ENCODE data around the gene KLF13. TPM values are rescaled to one million over a fixed set of nuclear protein-coding genes. Genes with fewer than 3 reads are reported as not detected.
A peak's percentile ranks its signal among the peaks of the same experiment; 100 is the strongest.

Gene KLF13
- total RNA-seq, 2 donors from 2014 or later: 25.7 to 38.4 TPM

DNA sequence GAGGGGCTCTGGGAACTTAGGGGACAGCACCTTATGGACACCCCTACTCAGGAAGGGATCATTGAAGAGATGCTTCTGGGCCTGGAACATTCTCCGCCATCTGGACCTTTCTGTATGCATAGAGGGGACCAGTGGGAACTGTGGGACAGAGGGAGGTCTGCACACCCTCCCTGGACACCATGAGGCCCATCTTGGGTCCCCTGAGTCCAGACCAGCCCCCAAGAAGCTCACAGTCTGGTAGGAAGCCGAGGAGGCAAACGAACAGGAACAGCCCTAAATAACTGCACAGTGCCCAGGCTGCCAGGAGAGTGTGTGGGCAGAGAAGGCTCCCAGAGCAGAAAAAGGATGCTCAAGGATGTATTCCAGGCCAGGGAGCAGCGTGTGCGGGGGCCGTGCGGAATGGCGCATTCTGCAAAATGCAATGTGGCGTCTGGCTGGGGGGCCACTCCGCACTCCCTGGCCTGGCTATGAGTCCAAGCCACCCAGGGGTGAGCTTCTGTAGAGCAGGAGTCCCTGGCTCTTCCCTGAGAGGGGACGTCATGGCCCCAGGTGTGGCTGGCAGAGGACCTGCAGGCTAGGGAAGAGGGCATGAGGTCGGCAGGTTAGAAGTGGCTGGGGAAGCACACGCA is 24.5 kb upstream of the KLF13 start:
- no peak for ATAC-seq
- H3K4me3 ChIP-seq: no peak overlapping the region
- TF ChIP-seq POLR2A (IDR thresholded peaks at IDR 0.05): no peak
- TF ChIP-seq, protein P1, sequence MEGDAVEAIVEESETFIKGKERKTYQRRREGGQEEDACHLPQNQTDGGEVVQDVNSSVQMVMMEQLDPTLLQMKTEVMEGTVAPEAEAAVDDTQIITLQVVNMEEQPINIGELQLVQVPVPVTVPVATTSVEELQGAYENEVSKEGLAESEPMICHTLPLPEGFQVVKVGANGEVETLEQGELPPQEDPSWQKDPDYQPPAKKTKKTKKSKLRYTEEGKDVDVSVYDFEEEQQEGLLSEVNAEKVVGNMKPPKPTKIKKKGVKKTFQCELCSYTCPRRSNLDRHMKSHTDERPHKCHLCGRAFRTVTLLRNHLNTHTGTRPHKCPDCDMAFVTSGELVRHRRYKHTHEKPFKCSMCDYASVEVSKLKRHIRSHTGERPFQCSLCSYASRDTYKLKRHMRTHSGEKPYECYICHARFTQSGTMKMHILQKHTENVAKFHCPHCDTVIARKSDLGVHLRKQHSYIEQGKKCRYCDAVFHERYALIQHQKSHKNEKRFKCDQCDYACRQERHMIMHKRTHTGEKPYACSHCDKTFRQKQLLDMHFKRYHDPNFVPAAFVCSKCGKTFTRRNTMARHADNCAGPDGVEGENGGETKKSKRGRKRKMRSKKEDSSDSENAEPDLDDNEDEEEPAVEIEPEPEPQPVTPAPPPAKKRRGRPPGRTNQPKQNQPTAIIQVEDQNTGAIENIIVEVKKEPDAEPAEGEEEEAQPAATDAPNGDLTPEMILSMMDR (IDR thresholded peaks at IDR 0.05): no peak
- H3K27me3 ChIP-seq: no peaks in the 10 kb centered on the region
- no peak overlapping the region for H3K27ac ChIP-seq
- 84 to 86% methylated on average over 11 to 13 of the region's 13 CpGs for WGBS, 2 donors
- no peak for DNase-seq
- H3K36me3 ChIP-seq (replicated peaks in 1 of 2; ENCODE audit: insufficient read depth in 1 of 2, low read depth in 2 of 2): no peaks in the 10 kb centered on the region
- intact Hi-C loops (cut with DNase I): no loop called here
- peaks cover 22% of the 10 kb centered on the region for H3K4me1 ChIP-seq
- no peaks in the 10 kb centered on the region for H3K9me3 ChIP-seq

DNA sequence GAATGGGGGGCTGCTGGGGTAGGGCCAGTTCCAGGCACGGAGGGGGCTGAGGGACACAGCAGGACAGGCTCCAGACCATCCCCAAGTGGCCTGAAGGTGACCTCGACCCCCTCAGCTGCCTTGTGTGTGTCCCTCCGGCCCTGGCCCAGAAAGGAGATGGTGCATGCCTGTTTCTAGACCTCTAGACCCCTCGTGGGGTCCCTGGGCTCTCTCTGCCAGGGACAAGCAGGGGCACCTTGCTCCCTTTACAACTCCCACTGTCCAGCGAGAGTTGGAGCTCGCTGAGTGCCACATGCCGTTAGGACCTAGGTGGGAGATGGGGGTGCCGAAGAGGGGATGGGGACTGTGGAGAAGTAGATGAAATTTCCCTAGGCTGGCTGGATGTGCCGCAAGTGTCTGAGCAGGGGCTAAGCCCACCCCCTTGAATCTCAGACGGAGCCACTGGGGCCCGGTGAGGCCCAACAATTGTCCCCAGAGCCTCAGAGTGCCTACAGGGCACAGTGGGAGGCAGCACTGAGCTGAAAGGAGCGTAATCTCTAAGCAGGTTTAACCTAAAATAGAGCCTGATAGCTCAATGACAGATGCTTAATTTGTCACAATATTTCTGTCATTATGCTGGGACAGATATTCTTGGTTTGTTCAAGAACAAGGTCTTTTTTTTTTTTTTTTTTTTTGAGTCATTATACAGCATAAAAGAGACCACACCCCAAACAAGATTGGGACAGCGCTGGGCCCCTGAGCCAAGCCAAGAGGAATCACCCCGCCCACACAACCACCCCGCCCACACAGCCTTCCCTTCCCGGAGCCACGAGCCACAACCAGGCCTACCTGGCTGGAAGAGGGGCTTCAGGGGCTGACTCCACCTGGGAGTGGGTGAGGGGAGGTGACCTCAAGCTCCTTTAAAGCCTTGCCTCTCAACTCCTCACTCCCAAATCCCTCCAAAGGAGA is 23.6 kb upstream of the KLF13 start:
- H3K27me3 ChIP-seq: no peaks in the 10 kb centered on the region
- peaks cover 13% of the 10 kb centered on the region for H3K4me1 ChIP-seq
- DNase-seq (no peak), ATAC-seq (no peak)
- 67 to 74% methylated on average over 15 to 17 of the region's 17 CpGs for whole genome bisulfite sequencing, 2 donors
- no peak for TF ChIP-seq POLR2A (IDR thresholded peaks at IDR 0.05)
- TF ChIP-seq, protein P1 (IDR thresholded peaks at IDR 0.05): peak in 1 of 7 experiments; percentile 10
- intact Hi-C loops (cut with DNase I): no loop called here
- no peak overlapping the region for H3K4me3 ChIP-seq
- no peaks in the 10 kb centered on the region for H3K9me3 ChIP-seq
- H3K27ac ChIP-seq: no peak overlapping the region
- no peaks in the 10 kb centered on the region for H3K36me3 ChIP-seq (replicated peaks in 1 of 2; ENCODE audit: insufficient read depth in 1 of 2, low read depth in 2 of 2)

DNA sequence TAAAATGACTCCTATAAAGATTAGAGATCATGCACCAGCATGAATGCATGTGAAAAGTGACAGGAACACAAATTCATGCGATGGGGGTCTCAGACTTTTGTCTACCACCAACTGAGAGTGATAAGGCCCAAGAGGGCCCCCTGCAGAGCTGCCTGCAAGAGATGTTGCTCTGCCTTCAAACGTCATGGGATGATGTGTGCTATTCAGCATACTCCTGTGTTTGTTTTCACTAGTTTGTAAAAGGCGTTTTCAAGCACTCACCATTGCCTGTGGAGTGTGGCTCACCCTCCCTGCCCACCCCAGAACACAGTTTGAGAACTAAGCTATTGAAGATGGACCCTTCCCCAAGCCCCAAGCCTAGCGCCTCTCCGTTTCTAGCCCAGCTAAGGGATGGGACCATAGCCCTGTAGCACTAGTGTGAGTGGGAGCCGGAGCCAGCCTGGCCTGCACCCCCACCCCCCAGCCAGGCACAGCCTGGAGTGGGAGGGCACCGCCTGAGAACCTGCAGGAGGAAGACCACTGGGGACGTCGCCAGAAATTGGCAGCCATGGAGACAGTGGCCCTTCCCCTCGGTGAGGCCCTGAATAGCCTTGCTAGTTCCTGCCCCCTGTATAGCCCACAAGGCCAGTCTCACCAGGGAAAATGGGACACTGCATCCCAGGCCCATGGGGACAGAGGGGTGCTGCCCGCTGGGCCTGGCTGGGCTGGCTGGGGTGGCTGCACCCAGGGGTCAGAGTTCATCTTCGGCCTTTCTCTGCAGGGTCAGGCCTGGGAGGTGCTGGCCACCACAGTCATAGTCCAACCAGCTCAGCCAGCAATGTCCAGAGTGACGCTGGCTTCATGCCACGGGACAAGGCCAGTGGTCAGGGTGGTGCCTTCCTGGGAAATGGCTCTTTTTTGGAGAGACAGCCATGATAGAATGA is 22.6 kb upstream of the KLF13 start:
- Histone ChIP-seq H3K4me3 (no peak overlapping the region), H3K27ac (no peak overlapping the region), H3K36me3 (replicated peaks in 1 of 2; ENCODE audit: insufficient read depth in 1 of 2, low read depth in 2 of 2) (no peaks in the 10 kb centered on the region), H3K27me3 (no peaks in the 10 kb centered on the region), H3K4me1 (peaks cover 4% of the 10 kb centered on the region), H3K9me3 (no peaks in the 10 kb centered on the region)
- no peak for ATAC-seq
- intact Hi-C loops (cut with DNase I): no loop called here
- DNase-seq: no peak
- TF ChIP-seq, protein P1 (IDR thresholded peaks at IDR 0.05): no peak
- no peak for TF ChIP-seq POLR2A (IDR thresholded peaks at IDR 0.05)
- WGBS, 2 donors: 46 to 81% methylated on average over 3 to 14 of the region's 14 CpGs

DNA sequence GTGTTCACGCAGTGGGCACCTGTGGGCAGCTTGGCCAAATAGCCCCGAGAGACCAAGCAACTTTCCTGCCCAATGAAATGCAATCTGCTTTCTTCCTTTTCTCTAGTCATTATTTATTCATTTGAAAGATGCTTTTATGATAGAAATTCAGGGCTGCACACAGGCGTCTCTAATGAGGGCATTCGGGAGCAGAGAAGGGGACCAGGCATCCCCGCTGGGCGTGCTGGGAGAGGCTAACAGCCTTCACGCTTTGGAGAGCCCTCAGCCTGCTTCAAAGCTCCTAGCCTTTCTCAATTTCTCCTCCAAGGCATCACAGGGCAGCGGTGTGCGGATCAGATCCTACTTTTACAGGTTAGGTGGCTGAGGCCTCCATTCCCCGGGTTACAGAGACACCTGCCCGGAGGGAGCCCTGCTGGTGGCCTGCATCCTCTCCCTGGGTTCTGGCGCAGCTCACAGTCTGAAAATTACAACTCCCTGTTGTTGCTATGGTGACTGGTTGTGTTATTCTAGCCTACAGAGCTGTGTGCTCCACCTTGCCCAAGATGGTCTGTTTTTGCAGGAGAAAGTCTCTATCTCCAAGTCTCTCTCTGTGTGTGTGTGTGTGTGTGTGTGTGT is 21.8 kb upstream of the KLF13 start:
- ATAC-seq (no peak), DNase-seq (no peak)
- no peak overlapping the region for H3K27ac ChIP-seq
- H3K36me3 ChIP-seq (replicated peaks in 1 of 2; ENCODE audit: insufficient read depth in 1 of 2, low read depth in 2 of 2): no peaks in the 10 kb centered on the region
- no peaks in the 10 kb centered on the region for H3K27me3 ChIP-seq
- peaks cover 2% of the 10 kb centered on the region for H3K4me1 ChIP-seq
- intact Hi-C loops (cut with DNase I): no loop called here
- TF ChIP-seq, protein P1 (IDR thresholded peaks at IDR 0.05): no peak
- no peak for TF ChIP-seq POLR2A (IDR thresholded peaks at IDR 0.05)
- H3K9me3 ChIP-seq: no peaks in the 10 kb centered on the region
- 85 to 92% methylated on average over 11 to 12 of the region's 12 CpGs for WGBS, 2 donors
- no peak overlapping the region for H3K4me3 ChIP-seq

Data from body of pancreas (tissue), 4 donors.